ENCODE measurements around the gene ABHD12. TPM values are rescaled to one million over a fixed set of nuclear protein-coding genes. Genes with fewer than 3 reads are reported as not detected.
A peak's percentile ranks its signal among the peaks of the same experiment; 100 is the strongest.

Gene ABHD12
- total and polyA plus RNA-seq, 10 of the 15 experiments (the other 5 are each of a cell fraction or from before 2014, with no cell fraction given): 1.5 to 61.8 (median 26.7) TPM

DNA sequence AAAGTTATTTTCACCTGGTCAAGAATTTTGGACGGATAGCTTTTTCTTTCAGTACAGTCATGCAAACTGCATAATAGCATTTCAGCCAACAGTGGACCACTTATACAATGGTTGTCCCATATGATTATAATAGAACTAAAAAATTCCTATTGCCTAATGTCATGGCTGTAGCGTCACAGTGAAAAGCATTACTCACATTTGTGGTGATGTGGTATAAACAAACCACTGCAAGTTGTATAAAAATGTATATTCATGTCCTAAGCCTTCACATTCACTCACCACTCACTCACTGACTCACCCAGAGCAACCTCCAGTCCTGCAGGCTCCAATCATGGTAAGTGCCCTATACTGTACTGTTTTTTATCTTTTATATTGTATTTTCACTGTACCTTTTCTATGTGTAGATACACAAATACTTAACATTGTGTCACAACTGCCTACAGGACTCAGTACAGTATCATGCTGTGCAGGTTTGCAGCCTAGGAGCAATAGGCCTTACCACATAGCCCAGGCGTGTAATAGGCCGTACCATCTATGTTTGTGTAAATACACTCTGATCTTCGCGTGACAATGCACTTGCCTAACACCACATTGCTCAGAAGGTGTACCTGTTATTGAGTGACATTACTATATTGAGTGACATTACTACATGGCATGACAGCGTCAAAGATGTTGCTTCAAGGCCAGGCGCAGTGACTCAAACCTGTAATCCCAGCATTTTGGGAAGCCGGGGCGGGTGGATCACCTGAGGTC, 17.9 kb downstream of the ABHD12 start:
- H3K27me3 ChIP-seq (replicated peaks in 1 of 2; ENCODE audit: control insufficient read depth in 2 of 2, insufficient read depth in 2 of 2, low read length in 1 of 2): no peaks in the 10 kb centered on the region
- no peaks in the 10 kb centered on the region; the same call in 1 of the 2 replicates for H4K20me1 ChIP-seq (ENCODE audit: control insufficient read depth, insufficient read depth)
- ChIA-PET RAD21 (ENCODE audit: unreplicated experiment) (no interaction called here), POLR2A (no interaction called here), CTCF (interaction anchor here (1.4 kb wide), 1 partner anchor 26 kb away, joined by 5 read pairs; no protein-coding TSS in a partner anchor), SMC1A (ENCODE audit: uncharacterized antibody, unreplicated experiment) (no interaction called here)
- FAIRE-seq: no peak
- no peak overlapping the region for H2AFZ ChIP-seq (ENCODE audit: control insufficient read depth, low read depth, low read length)
- H3K79me2 ChIP-seq (ENCODE audit: control insufficient read depth, insufficient read depth, low read length): peaks cover 21% of the 10 kb centered on the region
- 93% methylated on average over 10 of the region's 10 CpGs for WGBS (ENCODE audit: insufficient coverage, insufficient replicate concordance, low lambda C conversion rate, missing lambda C conversion rate)
- BruUV-seq (replicated peaks): no TSS peak
- intact Hi-C loops (cut with micrococcal nuclease; ENCODE audit: unreplicated experiment): no loop called here
- no peak overlapping the region for H3K4me3 ChIP-seq
- no peaks in the 10 kb centered on the region; a peak in 1 of 4 replicates for H3K36me3 ChIP-seq (ENCODE audit: control insufficient read depth in 2 of 2, insufficient read depth in 2 of 2, low read length in 1 of 2)
- no peak for ATAC-seq
- in situ Hi-C loops (cut with MboI): no loop called here
- H3K9me3 ChIP-seq (replicated peaks; ENCODE audit: control insufficient read depth, insufficient read depth, low read length): no peaks in the 10 kb centered on the region; the same call in 2 of the 3 replicates
- DNase-seq (ENCODE audit: low read depth, low spot score): no peak
- H3K27ac ChIP-seq (ENCODE audit: control insufficient read depth, insufficient read depth): no peak overlapping the region
- H3K4me2 ChIP-seq (ENCODE audit: control insufficient read depth, insufficient read depth): no peak overlapping the region
- TF ChIP-seq KAT2A (conservative IDR thresholded peaks at IDR 0.05; ENCODE audit: control insufficient read depth, low read depth, low read length) (no peak), EED (IDR thresholded peaks at IDR 0.05; ENCODE audit: low read depth) (no peak), REST (IDR thresholded peaks at IDR 0.05; ENCODE audit: low read depth, low read length) (no peak), BCL3 (IDR thresholded peaks at IDR 0.05; ENCODE audit: borderline replicate concordance, insufficient read depth, low read depth, low read length, poor library complexity, severe bottlenecking) (peak; percentile 14)
- H3K4me1 ChIP-seq (ENCODE audit: control insufficient read depth, insufficient read depth, low read length): peaks cover 4% of the 10 kb centered on the region; the same call in 1 of the 2 replicates
- no peak overlapping the region for H3K9ac ChIP-seq (ENCODE audit: control insufficient read depth, insufficient read depth, low read length)
